Uterus (tissue), 2 donors: ENCODE data around the gene TNNC2.

Experiments used
- CTCF ChIP-seq, 4 experiments: fragments of 200-600 bp in 2 of 4; fragments of 450-650 bp in 2 of 4; sonication (generic) in 2 of 4; IDR thresholded peaks; one replicate each; pipeline ENCODE4 v1.5.1; 2016 to 2019; ENCODE audit warnings: antibody characterized with exemption in 4 of 4, mild to moderate bottlenecking in 2 of 4, moderate library complexity in 1 of 4
- POLR2A ChIP-seq, 2 donors: fragments of 450-650 bp; IDR thresholded peaks; one replicate each; pipeline ENCODE4 v1.6.1; 2016; ENCODE audit warnings: antibody characterized with exemption in 2 of 2, mild to moderate bottlenecking in 1 of 2, moderate library complexity in 1 of 2

DNA sequence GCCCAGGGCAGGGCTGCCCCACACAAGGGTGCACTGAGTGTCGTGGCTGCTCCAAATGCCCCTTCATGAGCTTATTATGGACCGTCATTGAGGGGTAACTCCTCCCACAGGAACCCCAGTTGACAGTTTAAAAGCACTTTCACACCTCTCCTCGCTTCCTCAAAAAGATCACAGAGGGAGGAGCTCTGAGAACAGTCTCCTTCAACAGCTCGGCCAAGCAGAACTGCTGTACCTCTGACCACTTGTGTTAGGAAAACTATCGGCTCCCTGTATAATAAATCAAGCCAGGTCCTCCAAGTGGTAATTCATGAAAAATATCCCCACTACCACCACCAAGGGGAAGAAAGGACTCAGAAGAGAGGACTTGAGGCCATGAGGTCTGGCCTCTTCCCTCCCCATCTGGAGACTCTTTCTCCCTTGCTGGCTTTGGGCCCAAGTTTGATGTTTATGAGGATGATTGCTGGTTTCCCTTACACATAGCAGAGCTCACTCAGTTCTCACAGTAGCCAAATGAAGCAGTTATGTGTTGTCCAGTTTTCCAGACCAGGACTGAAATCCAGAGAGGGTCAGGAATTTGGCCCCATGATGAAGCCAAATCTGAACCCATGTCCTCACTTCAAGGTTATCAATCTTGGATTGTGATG lies 15.2 kb upstream of the TNNC2 start:
- no peak for TF ChIP-seq CTCF (IDR thresholded peaks at IDR 0.05)
- no peak for TF ChIP-seq POLR2A (IDR thresholded peaks at IDR 0.05)
